ENCODE results near the gene ERP27. TPM values are rescaled to one million over a fixed set of nuclear protein-coding genes. Genes with fewer than 3 reads are reported as not detected.

Gene ERP27
- total RNA-seq, 1 donor from 2014 or later = 9.7 TPM

DNA sequence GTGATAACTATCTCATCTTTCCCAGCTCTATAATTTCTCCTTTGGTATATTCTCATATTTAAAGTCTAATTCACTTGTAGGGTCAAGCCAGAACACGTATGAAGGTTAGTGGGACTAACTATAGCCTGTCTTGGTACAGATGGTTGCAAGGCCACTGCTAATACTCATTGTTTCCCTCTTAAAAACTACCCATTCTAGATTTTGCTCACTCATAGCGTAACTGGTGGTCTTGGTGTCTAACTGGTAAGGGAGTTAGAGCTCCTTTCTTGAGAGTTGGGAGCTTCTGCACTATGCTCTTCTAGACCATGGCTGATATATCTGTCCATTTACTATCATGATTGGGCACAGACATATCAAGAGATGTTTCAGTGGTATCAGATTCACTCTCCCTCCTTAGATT, 61.5 kb downstream of the ERP27 start:
- no peaks in the 10 kb centered on the region for H3K4me1 ChIP-seq
- no peak overlapping the region for H3K4me3 ChIP-seq
- TF ChIP-seq, protein P1, sequence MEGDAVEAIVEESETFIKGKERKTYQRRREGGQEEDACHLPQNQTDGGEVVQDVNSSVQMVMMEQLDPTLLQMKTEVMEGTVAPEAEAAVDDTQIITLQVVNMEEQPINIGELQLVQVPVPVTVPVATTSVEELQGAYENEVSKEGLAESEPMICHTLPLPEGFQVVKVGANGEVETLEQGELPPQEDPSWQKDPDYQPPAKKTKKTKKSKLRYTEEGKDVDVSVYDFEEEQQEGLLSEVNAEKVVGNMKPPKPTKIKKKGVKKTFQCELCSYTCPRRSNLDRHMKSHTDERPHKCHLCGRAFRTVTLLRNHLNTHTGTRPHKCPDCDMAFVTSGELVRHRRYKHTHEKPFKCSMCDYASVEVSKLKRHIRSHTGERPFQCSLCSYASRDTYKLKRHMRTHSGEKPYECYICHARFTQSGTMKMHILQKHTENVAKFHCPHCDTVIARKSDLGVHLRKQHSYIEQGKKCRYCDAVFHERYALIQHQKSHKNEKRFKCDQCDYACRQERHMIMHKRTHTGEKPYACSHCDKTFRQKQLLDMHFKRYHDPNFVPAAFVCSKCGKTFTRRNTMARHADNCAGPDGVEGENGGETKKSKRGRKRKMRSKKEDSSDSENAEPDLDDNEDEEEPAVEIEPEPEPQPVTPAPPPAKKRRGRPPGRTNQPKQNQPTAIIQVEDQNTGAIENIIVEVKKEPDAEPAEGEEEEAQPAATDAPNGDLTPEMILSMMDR (IDR thresholded peaks at IDR 0.05) = no peak
- H3K27me3 ChIP-seq = no peaks in the 10 kb centered on the region
- intact Hi-C loops (cut with DNase I) = no loop called here
- no peaks in the 10 kb centered on the region for H3K9me3 ChIP-seq
- no peak overlapping the region for H3K27ac ChIP-seq
- peaks cover 8% of the 10 kb centered on the region for H3K36me3 ChIP-seq
- ATAC-seq (no peak), DNase-seq (no peak)

DNA sequence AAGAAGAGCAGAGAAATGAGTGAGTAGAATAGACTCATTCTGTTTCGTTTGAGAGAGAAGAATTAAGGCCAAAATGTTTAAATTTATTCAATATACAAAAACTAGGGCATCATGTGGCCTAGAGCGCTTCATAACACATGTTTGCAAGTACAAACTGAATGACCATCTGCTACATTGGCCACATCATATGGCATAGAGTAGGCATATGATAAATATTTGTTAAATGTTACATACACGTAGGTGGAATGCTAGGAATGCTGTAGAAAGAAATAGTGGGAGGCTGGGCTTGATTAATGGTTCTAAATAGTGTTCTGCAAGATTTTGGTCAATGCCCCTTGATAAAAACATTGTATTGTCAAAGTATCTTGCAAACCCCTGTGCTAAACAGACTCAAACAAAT, 63.5 kb downstream of the ERP27 start:
- H3K4me3 ChIP-seq = no peak overlapping the region
- TF ChIP-seq, protein P1 (IDR thresholded peaks at IDR 0.05) = no peak

DNA sequence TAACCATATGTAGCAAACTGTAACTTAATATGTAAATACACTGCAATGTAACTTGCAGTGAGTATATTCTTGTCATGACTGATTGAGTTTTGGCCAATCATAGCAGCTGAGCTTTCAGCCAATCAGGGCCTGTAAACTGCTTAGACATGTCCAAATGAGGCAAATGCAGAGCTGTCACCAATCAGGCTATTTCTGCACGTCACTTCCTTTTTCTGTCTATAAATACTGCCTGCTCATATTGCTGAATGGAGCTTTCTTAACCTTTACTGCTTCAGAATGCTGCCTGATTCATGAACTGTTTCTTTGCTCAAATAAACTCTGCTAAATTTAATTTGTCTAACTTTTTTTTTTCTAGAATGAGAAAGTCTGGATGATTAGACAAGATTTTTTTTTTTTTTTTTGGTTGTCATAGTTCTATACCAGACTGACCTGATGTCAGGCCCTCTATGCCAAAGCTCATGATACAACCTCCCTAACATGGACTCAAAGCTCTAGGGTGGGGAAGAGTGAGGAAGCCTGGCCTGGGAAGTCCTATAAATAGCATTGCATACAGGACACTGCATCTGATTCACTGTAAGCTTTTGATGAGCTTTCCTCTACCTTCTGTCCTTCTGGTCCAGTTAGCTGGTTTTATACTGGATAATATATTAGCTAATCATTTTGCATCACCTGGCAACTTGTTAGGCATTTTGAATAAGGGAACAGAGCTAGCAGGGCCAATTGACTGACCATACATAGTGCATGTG, 64.7 kb downstream of the ERP27 start:
- H3K27me3 ChIP-seq = no peaks in the 10 kb centered on the region
- no peaks in the 10 kb centered on the region for H3K36me3 ChIP-seq
- no peaks in the 10 kb centered on the region for H3K9me3 ChIP-seq
- H3K4me1 ChIP-seq = no peaks in the 10 kb centered on the region
- intact Hi-C loops (cut with DNase I) = no loop called here
- no peak overlapping the region for H3K4me3 ChIP-seq
- DNase-seq (no peak), ATAC-seq (no peak)
- H3K27ac ChIP-seq = no peak overlapping the region
- TF ChIP-seq, protein P1 (IDR thresholded peaks at IDR 0.05) = no peak

More for the DNA sequence above, 63.5 kb downstream of the ERP27 start:
- ATAC-seq = no peak
- Histone ChIP-seq H3K27me3 (no peaks in the 10 kb centered on the region), H3K4me1 (no peaks in the 10 kb centered on the region), H3K36me3 (no peaks in the 10 kb centered on the region), H3K9me3 (no peaks in the 10 kb centered on the region), H3K27ac (no peak overlapping the region)
- DNase-seq = no peak
- intact Hi-C loops (cut with DNase I) = no loop called here

DNA sequence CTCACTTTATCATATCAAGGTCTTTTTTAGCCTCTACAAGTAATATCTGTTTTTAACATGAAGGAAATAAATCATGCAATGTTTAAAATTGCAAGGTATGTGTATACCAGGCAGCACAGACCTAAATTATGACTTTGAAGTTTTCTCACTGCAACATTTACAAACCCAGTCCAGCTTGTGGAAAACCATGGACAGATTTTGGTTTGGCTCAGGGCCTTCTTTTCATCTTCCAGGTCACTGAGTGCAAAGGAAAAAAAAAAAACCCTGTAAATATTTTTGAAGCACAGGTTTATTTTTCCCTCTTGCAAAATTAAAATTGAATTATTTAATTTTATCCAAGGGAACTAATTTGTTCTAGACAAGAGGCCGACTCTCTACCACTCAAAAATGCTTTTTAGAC, 66.5 kb downstream of the ERP27 start:
- ATAC-seq = no peak
- TF ChIP-seq, protein P1 (IDR thresholded peaks at IDR 0.05) = no peak
- Histone ChIP-seq H3K4me3 (no peak overlapping the region), H3K9me3 (no peaks in the 10 kb centered on the region), H3K27ac (no peak overlapping the region), H3K4me1 (no peaks in the 10 kb centered on the region), H3K27me3 (no peaks in the 10 kb centered on the region), H3K36me3 (no peaks in the 10 kb centered on the region)
- intact Hi-C loops (cut with DNase I) = no loop called here
- no peak for DNase-seq

DNA sequence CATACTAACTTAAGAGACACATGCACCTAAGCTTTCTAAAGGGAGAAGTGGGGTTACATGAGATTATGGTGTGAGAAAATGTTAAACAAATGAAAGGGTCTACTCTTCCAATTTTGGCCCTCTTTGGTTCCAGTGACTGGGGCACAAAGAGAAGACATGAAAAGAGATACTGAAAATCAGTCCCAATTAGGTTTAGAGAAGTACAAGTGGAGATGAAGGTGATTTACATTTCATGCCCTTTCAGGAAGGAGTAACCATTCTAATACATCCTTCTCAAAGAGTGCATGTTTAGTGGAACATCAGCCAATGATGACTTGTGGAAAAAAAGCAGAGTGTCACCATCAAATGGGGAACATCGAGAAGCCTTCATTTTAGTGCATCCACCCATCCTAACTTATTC, 67.1 kb downstream of the ERP27 start:
- ATAC-seq (no peak), DNase-seq (no peak)
- no peaks in the 10 kb centered on the region for H3K4me1 ChIP-seq
- no peak overlapping the region for H3K27ac ChIP-seq
- intact Hi-C loops (cut with DNase I) = no loop called here
- H3K9me3 ChIP-seq = no peaks in the 10 kb centered on the region
- no peak overlapping the region for H3K4me3 ChIP-seq
- H3K36me3 ChIP-seq = no peaks in the 10 kb centered on the region
- no peaks in the 10 kb centered on the region for H3K27me3 ChIP-seq
- TF ChIP-seq, protein P1 (IDR thresholded peaks at IDR 0.05) = no peak
